ENCODE measurements around the gene R3HDM1. TPM values are rescaled to one million over a fixed set of nuclear protein-coding genes. Genes with fewer than 3 reads are reported as not detected.

The R3HDM1 gene
- total and polyA plus RNA-seq, 2 of the 4 experiments (the other 2 are of a cell fraction) = 5.9 to 38.1 TPM

GRCh38 chr2:135745545-135745944, 214.3 kb downstream of the R3HDM1 start:
- no peak overlapping the region for H2AK5ac ChIP-seq (ENCODE audit: low read depth, low read length)
- BruUV-seq (replicated peaks) = no TSS peak
- no peak overlapping the region for H2AK9ac ChIP-seq (replicated peaks; ENCODE audit: low read depth, low read length, poor library complexity)
- peaks cover 3% of the 10 kb centered on the region; the same call in 1 of the 2 replicates for H3K9me1 ChIP-seq (ENCODE audit: insufficient read depth, low read length)
- in situ Hi-C loops (cut with MboI; ENCODE audit: low sequenced_read_pairs) (no loop called here), dilution Hi-C loops (cut with HindIII; ENCODE audit: low sequenced_read_pairs, unreplicated experiment) (no loop called here), intact Hi-C loops (cut with micrococcal nuclease) (loop anchor here (5.0 kb wide), 1 partner anchor 37 kb away; no protein-coding TSS in a partner anchor)
- H2BK20ac ChIP-seq (ENCODE audit: low read depth, low read length) = no peak overlapping the region
- H4K5ac ChIP-seq (ENCODE audit: low read depth, low read length) = no peak overlapping the region
- ChIA-PET POLR2A (ENCODE audit: unreplicated experiment) (interaction anchor here (0.6 kb wide), 1 partner anchor 11 kb away, joined by 4 read pairs; no protein-coding TSS in a partner anchor), CTCF (interaction anchor here (0.6 to 2.2 kb wide), 3 partner anchors 10 to 977 kb away, joined by 3 to 8 read pairs (median 3); no protein-coding TSS in a partner anchor)
- whole genome bisulfite sequencing, 2 experiments (ENCODE audit: extremely low coverage in 2 of 2, insufficient read length in 1 of 2) = no CpG with 5 or more reads among the region's 4 CpGs
- H3K9me3 ChIP-seq (ENCODE audit: control insufficient read depth, insufficient read depth, low read length) = no peaks in the 10 kb centered on the region
- no peak overlapping the region for H3K56ac ChIP-seq (ENCODE audit: extremely low read depth, insufficient read depth, low read length)
- no peak overlapping the region for H2BK120ac ChIP-seq (ENCODE audit: low read depth, low read length)
- ATAC-seq (ENCODE audit: low read depth) (no peak), DNase-seq (peak; percentile 90)
- H3K23ac ChIP-seq (ENCODE audit: low read depth, low read length) = no peak overlapping the region
- no peak overlapping the region for H2BK5ac ChIP-seq (ENCODE audit: low read depth, low read length, poor library complexity, severe bottlenecking)
- no peak overlapping the region for H2AFZ ChIP-seq (replicated peaks; ENCODE audit: low read length, poor library complexity)
- H3K79me1 ChIP-seq (ENCODE audit: low read depth in 1 of 2, low read length in 2 of 2) = peaks cover 25 to 41% of the 10 kb centered on the region in 2 experiments
- no peak overlapping the region for H3K14ac ChIP-seq (replicated peaks; ENCODE audit: low read depth, low read length)
- H4K91ac ChIP-seq (ENCODE audit: insufficient read depth, low read depth, low read length) = no peak overlapping the region
- no peak overlapping the region for H3K4ac ChIP-seq (ENCODE audit: low read depth, low read length)
- peaks cover 8% of the 10 kb centered on the region for H3K4me1 ChIP-seq (ENCODE audit: control insufficient read depth, insufficient read depth, low read length)
- H4K20me1 ChIP-seq (ENCODE audit: insufficient read depth, low read length) = peaks cover 35% of the 10 kb centered on the region; the same call in 1 of the 2 replicates
- H3K9ac ChIP-seq (ENCODE audit: low read depth, low read length) = no peak overlapping the region
- no peak overlapping the region for H4K8ac ChIP-seq (ENCODE audit: low read depth in 2 of 2, low read length in 2 of 2)
- H3K36me3 ChIP-seq (ENCODE audit: control insufficient read depth, insufficient read depth, low read length) = peaks cover 16% of the 10 kb centered on the region
- no peak overlapping the region for H3K18ac ChIP-seq (ENCODE audit: low read depth, low read length)
- no peak overlapping the region for H3K4me3 ChIP-seq (ENCODE audit: insufficient read depth, low read depth, low read length)
- no peak for TF ChIP-seq RAD21 (IDR thresholded peaks at IDR 0.05; ENCODE audit: low read length)
- no peak for TF ChIP-seq ELK1 (IDR thresholded peaks at IDR 0.05; ENCODE audit: borderline replicate concordance, low read depth, low read length)
- TF ChIP-seq FOS (IDR thresholded peaks at IDR 0.05; ENCODE audit: low read depth, low read length) = peak; percentile 60; the same call in 1 of the 2 replicates
- no peak overlapping the region for H2BK15ac ChIP-seq (ENCODE audit: low read depth, low read length)
- 0 out of 2 replicates have a peak overlapping the region, but pooled peaks have one; percentile 42 for H3K27ac ChIP-seq (ENCODE audit: insufficient read depth, low read length)
- H3K27me3 ChIP-seq (ENCODE audit: control insufficient read depth, insufficient read depth, low read length) = no peaks in the 10 kb centered on the region
- H3K4me2 ChIP-seq (ENCODE audit: low read depth, low read length) = no peak overlapping the region
